Stimulated activated CD8-positive, alpha-beta memory T cell treated with anti-CD3 and anti-CD28 coated beads, Interleukin-12 subunit alpha, Interleukin-12 subunit beta, amount 100 ng/mL, for 4 hours (primary cell): ENCODE data around the gene HEATR3.

ENCODE experiments used
- DNase-seq: peaks from one replicate; pipeline ENCODE4 v3.0.0-alpha.2; 2020; ENCODE audit warnings: low read depth

The HEATR3 gene

GRCh38 chr16:50153596-50154419, 88.0 kb downstream of the HEATR3 start:
- no peak for DNase-seq

- no peak for DNase-seq
These were observed 88.7 kb downstream of the HEATR3 start for GRCh38 chr16:50154420-50154950.

- no peak for DNase-seq
These were observed 90.2 kb downstream of the HEATR3 start for GRCh38 chr16:50155925-50156324.
